GM19455 (cell line): ENCODE results near the gene GCSAM.

Source experiments
- ATAC-seq: cut with Tn5 transposase; IDR thresholded peaks from one replicate; pipeline ENCODE4 v1.9.1; 2021; ENCODE audit not compliant: unreplicated experiment

The GCSAM gene

GRCh38 chr3:112129925-112130637, 3.0 kb downstream of the GCSAM start:
- ATAC-seq: no peak

GRCh38 chr3:112128843-112129727, 4.0 kb downstream of the GCSAM start:
- ATAC-seq: peak; percentile 43

- ATAC-seq: no peak
Observed at GRCh38 chr3:112127522-112128494, 5.2 kb downstream of the GCSAM start.

GRCh38 chr3:112126511-112126911, 6.5 kb downstream of the GCSAM start:
- ATAC-seq: no peak

- no peak for ATAC-seq
Observed at GRCh38 chr3:112124907-112125607, 8.0 kb downstream of the GCSAM start.

GRCh38 chr3:112123548-112123947, 9.5 kb downstream of the GCSAM start:
- no peak for ATAC-seq

GRCh38 chr3:112122870-112123269, 10.2 kb downstream of the GCSAM start:
- ATAC-seq: no peak

- no peak for ATAC-seq
Observed at GRCh38 chr3:112121577-112122547, 11.2 kb downstream of the GCSAM start.

GRCh38 chr3:112119962-112120836, 12.8 kb downstream of the GCSAM start:
- ATAC-seq: no peak

- ATAC-seq: no peak
Observed at GRCh38 chr3:112117841-112118571, 15.0 kb downstream of the GCSAM start.

- no peak for ATAC-seq
Observed at GRCh38 chr3:112117415-112117814, 15.6 kb downstream of the GCSAM start.

- ATAC-seq: no peak
Observed at GRCh38 chr3:112116748-112117186, 16.3 kb downstream of the GCSAM start.

- no peak for ATAC-seq
Observed at GRCh38 chr3:112115806-112116383, 17.2 kb downstream of the GCSAM start.

GRCh38 chr3:112115161-112115739, 17.8 kb downstream of the GCSAM start:
- peak; percentile 35 for ATAC-seq

- peak; percentile 27 for ATAC-seq
Observed at GRCh38 chr3:112114576-112115160, 18.4 kb downstream of the GCSAM start.

GRCh38 chr3:112111785-112112402, 21.2 kb downstream of the GCSAM start:
- ATAC-seq: peak; percentile 50
